K562 (cell line): ENCODE data around the gene RFNG. TPM values are rescaled to one million over a fixed set of nuclear protein-coding genes. Genes with fewer than 3 reads are reported as not detected.

ENCODE experiments used
- ASH1L ChIP-seq: fragments of 450-650 bp; IDR thresholded peaks from 2 replicates; pipeline ENCODE4 v1.6.1; 2018; ENCODE audit warnings: borderline replicate concordance, mild to moderate bottlenecking, low read depth; ENCODE audit not compliant: partially characterized antibody
- BACH1 ChIP-seq: fragments of 200-800 bp; sonication (Bioruptor generic); IDR thresholded peaks from 2 replicates; pipeline ENCODE4 v1.6.1; 2016; ENCODE audit warnings: missing genetic modification characterization, missing compliant biosample characterization
- CBFA2T3 ChIP-seq: fragments of 450-650 bp; IDR thresholded peaks from 2 replicates; pipeline ENCODE4 v1.6.1; 2017
- ESRRB ChIP-seq: fragments of 250-450 bp; sonication (Bioruptor Pico); IDR thresholded peaks from 2 replicates; pipeline ENCODE4 v1.5.0; 2020; ENCODE audit warnings: mild to moderate bottlenecking, moderate library complexity, borderline replicate concordance
- NONO ChIP-seq, 2 experiments: fragments of 200-400 bp in 1 of 2; fragments of 450-650 bp in 1 of 2; formaldehyde crosslinking in 1 of 2; IDR thresholded peaks; 2 replicates each; pipeline ENCODE4 v1.6.1; 2017; ENCODE audit warnings: low read depth in 2 of 2, mild to moderate bottlenecking in 2 of 2, moderate library complexity in 2 of 2, low read length in 1 of 2
- NRF1 ChIP-seq, 2 experiments: fragments of 450-650 bp; IDR thresholded peaks in 1 of 2; conservative IDR thresholded peaks in 1 of 2; 2 replicates each; pipeline ENCODE4 v1.6.1; 2014; ENCODE audit warnings: mild to moderate bottlenecking in 2 of 2
- PRPF4 ChIP-seq: fragments of 200-400 bp; formaldehyde crosslinking; IDR thresholded peaks from one replicate; pipeline ENCODE4 v1.6.1; 2017; ENCODE audit warnings: low read length, low read depth, mild to moderate bottlenecking; ENCODE audit not compliant: insufficient read depth, poor library complexity, severe bottlenecking
- SUPT5H ChIP-seq: fragments of 450-650 bp; IDR thresholded peaks from 2 replicates; pipeline ENCODE4 v1.6.1; 2016
- TAL1 ChIP-seq: fragments of 450-650 bp; IDR thresholded peaks from 2 replicates; pipeline ENCODE4 v1.6.1; 2016; ENCODE audit warnings: mild to moderate bottlenecking
- TEAD4 ChIP-seq, 2 experiments: sonication (generic) in 1 of 2; formaldehyde crosslinking in 1 of 2; IDR thresholded peaks; 2 replicates each; pipeline versions ENCODE4 v1.6.1 to v1.8.0; 2012 to 2022; ENCODE audit warnings: borderline replicate concordance in 1 of 2, inconsistent platforms in 1 of 2, low read length in 1 of 2, mild to moderate bottlenecking in 1 of 2, missing genetic modification reagents in 1 of 2
- ZEB2 ChIP-seq: fragments of 450-650 bp; IDR thresholded peaks from 2 replicates; pipeline ENCODE4 v1.6.1; 2016
- ZNF707 ChIP-seq: fragments of 250-450 bp; sonication (Bioruptor Pico); conservative IDR thresholded peaks from 2 replicates; pipeline ENCODE4 v1.8.0; 2022; ENCODE audit warnings: inconsistent platforms, mild to moderate bottlenecking, moderate library complexity
- polyA plus RNA-seq, 8 experiments: library from polyadenylated mRNA; depleted of rRNA in 4 of 8; stranded (reverse) in 5 of 8; unstranded in 3 of 8; fragments of >200 nt; fragmentation: Nextera tagmentation in 2 of 8; fragmentation: Illumina TruSeq in 1 of 8; extraction: Ambion mirVana in 2 of 8; extraction: Trizol in 1 of 8; gene quantifications; 2 replicates each; pipeline versions ENCODE4 v1.2.1 to v1.2.3, GENCODE V29; 2011 to 2014; ENCODE audit warnings: inconsistent platforms in 1 of 8, missing spikeins in 1 of 8
- total RNA-seq, 7 experiments: library from RNA; depleted of rRNA in 6 of 7; stranded (reverse); fragments of >200 nt in 6 of 7; fragmentation: Illumina TruSeq in 2 of 7; extraction: Trizol in 2 of 7; gene quantifications; 2 replicates each; pipeline versions ENCODE4 v1.2.1 to v1.2.3, GENCODE V29; 2011 to 2021; ENCODE audit warnings: low replicate concordance in 1 of 7
- TF ChIP-seq, protein P1 (sequence below), 2 experiments: fragments of 450-650 bp; formaldehyde crosslinking in 1 of 2; IDR thresholded peaks; 2 replicates each; pipeline versions ENCODE4 v1.4.0 to v1.6.1; 2014 to 2020; ENCODE audit warnings: mild to moderate bottlenecking in 2 of 2, borderline replicate concordance in 1 of 2, low read depth in 1 of 2
- TF ChIP-seq, protein P2 (sequence below): fragments of 250-450 bp; sonication (Bioruptor Pico); IDR thresholded peaks from 2 replicates; pipeline ENCODE4 v1.8.0; 2021; ENCODE audit warnings: borderline replicate concordance, mild to moderate bottlenecking, moderate library complexity; ENCODE audit not compliant: poor library complexity, severe bottlenecking
- TF ChIP-seq, protein P3 (sequence below): fragments of 250-450 bp; sonication (Bioruptor Pico); IDR thresholded peaks from 2 replicates; pipeline ENCODE4 v1.5.0; 2021
- TF ChIP-seq, protein P4 (sequence below): fragments of 250-450 bp; sonication (Bioruptor Pico); IDR thresholded peaks from 2 replicates; pipeline ENCODE4 v1.5.0; 2021

RFNG gene
- total and polyA plus RNA-seq, 9 of the 15 experiments (the other 6 are each of a cell fraction or from before 2014, with no cell fraction given), result 0.32 to 32.8 (median 9.5) TPM

DNA sequence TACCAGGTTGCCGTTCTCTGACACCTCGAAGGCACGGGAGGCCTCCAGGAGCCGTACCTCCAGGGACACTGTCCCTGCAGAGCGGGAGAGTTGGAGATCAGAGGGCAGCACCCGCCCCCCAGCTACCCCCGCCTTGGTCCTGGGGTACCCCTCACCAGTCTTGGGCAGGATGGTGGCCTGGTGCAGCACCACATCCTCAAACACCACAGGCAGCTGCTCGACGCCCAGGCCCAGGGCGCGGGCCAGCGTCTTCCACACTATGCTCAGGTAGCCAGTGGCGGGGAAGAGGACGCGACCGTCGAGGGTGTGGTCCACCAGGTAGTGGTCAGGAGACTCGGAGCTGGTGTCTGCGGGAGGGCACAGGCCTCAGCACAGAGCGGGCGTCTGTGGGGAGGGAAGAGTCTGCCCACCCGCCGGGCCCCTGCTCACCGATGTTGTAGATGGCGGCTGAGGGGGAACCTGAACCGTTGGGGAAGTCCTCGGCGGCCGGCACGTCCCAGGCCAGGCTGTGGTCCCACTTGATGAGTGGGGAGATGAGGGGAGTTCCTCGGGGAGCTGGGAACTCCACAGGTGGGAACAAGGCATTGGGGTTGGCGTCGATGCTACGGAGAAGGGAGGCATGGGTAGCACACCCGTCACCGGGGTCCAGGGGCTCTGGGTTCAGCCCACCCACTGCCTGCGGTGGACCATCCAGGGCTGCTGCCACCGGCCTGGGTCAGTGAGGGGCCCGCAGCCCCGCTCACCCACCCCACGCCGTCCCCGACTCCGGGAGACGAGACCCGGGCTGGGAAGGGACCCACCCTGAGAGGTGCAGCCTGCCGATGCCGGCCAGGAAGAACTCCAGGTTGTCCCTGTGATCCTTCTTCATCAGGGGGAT lies 36.6 kb upstream of the RFNG start (continued):
- TF ChIP-seq, protein P1, sequence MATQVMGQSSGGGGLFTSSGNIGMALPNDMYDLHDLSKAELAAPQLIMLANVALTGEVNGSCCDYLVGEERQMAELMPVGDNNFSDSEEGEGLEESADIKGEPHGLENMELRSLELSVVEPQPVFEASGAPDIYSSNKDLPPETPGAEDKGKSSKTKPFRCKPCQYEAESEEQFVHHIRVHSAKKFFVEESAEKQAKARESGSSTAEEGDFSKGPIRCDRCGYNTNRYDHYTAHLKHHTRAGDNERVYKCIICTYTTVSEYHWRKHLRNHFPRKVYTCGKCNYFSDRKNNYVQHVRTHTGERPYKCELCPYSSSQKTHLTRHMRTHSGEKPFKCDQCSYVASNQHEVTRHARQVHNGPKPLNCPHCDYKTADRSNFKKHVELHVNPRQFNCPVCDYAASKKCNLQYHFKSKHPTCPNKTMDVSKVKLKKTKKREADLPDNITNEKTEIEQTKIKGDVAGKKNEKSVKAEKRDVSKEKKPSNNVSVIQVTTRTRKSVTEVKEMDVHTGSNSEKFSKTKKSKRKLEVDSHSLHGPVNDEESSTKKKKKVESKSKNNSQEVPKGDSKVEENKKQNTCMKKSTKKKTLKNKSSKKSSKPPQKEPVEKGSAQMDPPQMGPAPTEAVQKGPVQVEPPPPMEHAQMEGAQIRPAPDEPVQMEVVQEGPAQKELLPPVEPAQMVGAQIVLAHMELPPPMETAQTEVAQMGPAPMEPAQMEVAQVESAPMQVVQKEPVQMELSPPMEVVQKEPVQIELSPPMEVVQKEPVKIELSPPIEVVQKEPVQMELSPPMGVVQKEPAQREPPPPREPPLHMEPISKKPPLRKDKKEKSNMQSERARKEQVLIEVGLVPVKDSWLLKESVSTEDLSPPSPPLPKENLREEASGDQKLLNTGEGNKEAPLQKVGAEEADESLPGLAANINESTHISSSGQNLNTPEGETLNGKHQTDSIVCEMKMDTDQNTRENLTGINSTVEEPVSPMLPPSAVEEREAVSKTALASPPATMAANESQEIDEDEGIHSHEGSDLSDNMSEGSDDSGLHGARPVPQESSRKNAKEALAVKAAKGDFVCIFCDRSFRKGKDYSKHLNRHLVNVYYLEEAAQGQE (IDR thresholded peaks at IDR 0.05; ENCODE audit: borderline replicate concordance), result no peak
- TF ChIP-seq, protein P1 (CRISPR knock-in tag; IDR thresholded peaks at IDR 0.05; ENCODE audit: low read depth), result no peak
- TF ChIP-seq CBFA2T3, result no peak
- no peak for TF ChIP-seq TEAD4 (IDR thresholded peaks at IDR 0.05; ENCODE audit: low read length)
- TF ChIP-seq TEAD4 (CRISPR knock-in tag; IDR thresholded peaks at IDR 0.05; ENCODE audit: borderline replicate concordance), result no peak
- TF ChIP-seq, protein P2, sequence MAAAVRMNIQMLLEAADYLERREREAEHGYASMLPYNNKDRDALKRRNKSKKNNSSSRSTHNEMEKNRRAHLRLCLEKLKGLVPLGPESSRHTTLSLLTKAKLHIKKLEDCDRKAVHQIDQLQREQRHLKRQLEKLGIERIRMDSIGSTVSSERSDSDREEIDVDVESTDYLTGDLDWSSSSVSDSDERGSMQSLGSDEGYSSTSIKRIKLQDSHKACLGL, result no peak
- TF ChIP-seq TAL1, result no peak
- TF ChIP-seq, protein P3, sequence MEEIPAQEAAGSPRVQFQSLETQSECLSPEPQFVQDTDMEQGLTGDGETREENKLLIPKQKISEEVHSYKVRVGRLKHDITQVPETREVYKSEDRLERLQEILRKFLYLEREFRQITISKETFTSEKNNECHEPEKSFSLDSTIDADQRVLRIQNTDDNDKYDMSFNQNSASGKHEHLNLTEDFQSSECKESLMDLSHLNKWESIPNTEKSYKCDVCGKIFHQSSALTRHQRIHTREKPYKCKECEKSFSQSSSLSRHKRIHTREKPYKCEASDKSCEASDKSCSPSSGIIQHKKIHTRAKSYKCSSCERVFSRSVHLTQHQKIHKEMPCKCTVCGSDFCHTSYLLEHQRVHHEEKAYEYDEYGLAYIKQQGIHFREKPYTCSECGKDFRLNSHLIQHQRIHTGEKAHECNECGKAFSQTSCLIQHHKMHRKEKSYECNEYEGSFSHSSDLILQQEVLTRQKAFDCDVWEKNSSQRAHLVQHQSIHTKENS (CRISPR knock-in tag), result no peak
- no peak for TF ChIP-seq ESRRB (CRISPR knock-in tag)
- peak; percentile 18 for TF ChIP-seq PRPF4
- no peak for TF ChIP-seq NRF1 (conservative IDR thresholded peaks at IDR 0.05 in 1 of 2, IDR thresholded peaks at IDR 0.05 in 1 of 2)
- no peak for TF ChIP-seq ASH1L
- TF ChIP-seq BACH1 (tag), result no peak
- TF ChIP-seq ZNF707 (CRISPR knock-in tag), result no peak
- peak; percentile 16; the same call in 1 of the 2 replicates for TF ChIP-seq SUPT5H
- TF ChIP-seq ZEB2, result no peak
- TF ChIP-seq, protein P4, sequence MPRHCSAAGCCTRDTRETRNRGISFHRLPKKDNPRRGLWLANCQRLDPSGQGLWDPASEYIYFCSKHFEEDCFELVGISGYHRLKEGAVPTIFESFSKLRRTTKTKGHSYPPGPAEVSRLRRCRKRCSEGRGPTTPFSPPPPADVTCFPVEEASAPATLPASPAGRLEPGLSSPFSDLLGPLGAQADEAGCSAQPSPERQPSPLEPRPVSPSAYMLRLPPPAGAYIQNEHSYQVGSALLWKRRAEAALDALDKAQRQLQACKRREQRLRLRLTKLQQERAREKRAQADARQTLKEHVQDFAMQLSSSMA (CRISPR knock-in tag), result no peak
- no peak for TF ChIP-seq NONO (IDR thresholded peaks at IDR 0.05; ENCODE audit: low read depth in 2 of 2, low read length in 1 of 2)
